IMR-90 (cell line): ENCODE measurements around the gene ZNF268. TPM values are rescaled to one million over a fixed set of nuclear protein-coding genes. Genes with fewer than 3 reads are reported as not detected.

Source experiments
- ATAC-seq: fragments of 200-7000 bp; cut with Tn5 transposase; 2 replicates; pipeline ENCODE4 v1.9.1; 2020; ENCODE audit warnings: low read depth, mild to moderate bottlenecking, moderate library complexity
- BruUV-seq: library from RNA; stranded (reverse); fragments of 400-500 nt; replicated peaks from 2 replicates; lab custom pipeline; 2021; lab: Mats Ljungman, UMichigan
- CTCF ChIA-PET: fragments of 300-600 bp; formaldehyde crosslinking; extraction: SDS; loops from one replicate; lab custom pipeline; 2021; ENCODE audit warnings: antibody characterized with exemption; lab: Yijun Ruan, JAX
- POLR2A ChIA-PET: fragments of 300-600 bp; sonication (Branson Sonifier 250); formaldehyde crosslinking; loops from one replicate; lab custom pipeline; 2022; ENCODE audit warnings: antibody characterized with exemption; ENCODE audit not compliant: unreplicated experiment; lab: Charles Lee
- DNase-seq: peaks from one replicate; pipeline ENCODE4 v3.0.0; 2013
- H2AFZ ChIP-seq: replicated peaks from 2 replicates; pipeline ENCODE3; 2013; ENCODE audit warnings: low read length, mild to moderate bottlenecking; ENCODE audit not compliant: poor library complexity
- H2AK5ac ChIP-seq: 2 replicates; pipeline ENCODE4 v1.6.1; 2013; ENCODE audit warnings: low read depth, low read length, inconsistent platforms
- H2AK9ac ChIP-seq: replicated peaks from 2 replicates; pipeline ENCODE3; 2013; ENCODE audit warnings: mild to moderate bottlenecking, low read depth, low read length, moderate library complexity; ENCODE audit not compliant: poor library complexity
- H2BK120ac ChIP-seq: 2 replicates; pipeline ENCODE4 v1.6.1; 2013; ENCODE audit warnings: low read depth, low read length, inconsistent platforms
- H2BK15ac ChIP-seq: 3 replicates; pipeline ENCODE4 v1.6.1; 2013; ENCODE audit warnings: low read depth, low read length, inconsistent platforms
- H2BK20ac ChIP-seq: 2 replicates; pipeline ENCODE4 v1.6.1; 2013; ENCODE audit warnings: low read depth, mild to moderate bottlenecking, inconsistent platforms, low read length, moderate library complexity
- H2BK5ac ChIP-seq: 2 replicates; pipeline ENCODE4 v1.6.1; 2013; ENCODE audit warnings: mild to moderate bottlenecking, low read depth, low read length, inconsistent platforms; ENCODE audit not compliant: poor library complexity, severe bottlenecking
- H3K14ac ChIP-seq: replicated peaks from 2 replicates; pipeline ENCODE4 v1.6.1; 2013; ENCODE audit warnings: low read depth, low read length, inconsistent platforms
- H3K18ac ChIP-seq: 2 replicates; pipeline ENCODE4 v1.6.1; 2013; ENCODE audit warnings: low read depth, low read length, control low read depth
- H3K23ac ChIP-seq: 2 replicates; pipeline ENCODE4 v1.6.1; 2013; ENCODE audit warnings: low read depth, low read length, inconsistent platforms
- H3K27ac ChIP-seq: 2 replicates; pipeline ENCODE4 v1.5.1; 2013; ENCODE audit warnings: mild to moderate bottlenecking, control low read depth, low read length; ENCODE audit not compliant: insufficient read depth
- H3K27me3 ChIP-seq: 2 replicates; pipeline ENCODE4 v1.6.1; 2013; ENCODE audit warnings: low read length; ENCODE audit not compliant: control insufficient read depth, insufficient read depth
- H3K36me3 ChIP-seq: 2 replicates; pipeline ENCODE4 v1.6.1; 2013; ENCODE audit warnings: low read length, mixed read lengths; ENCODE audit not compliant: control insufficient read depth, insufficient read depth
- H3K4ac ChIP-seq: 2 replicates; pipeline ENCODE4 v1.6.1; 2013; ENCODE audit warnings: low read depth, low read length, inconsistent platforms
- H3K4me1 ChIP-seq: 2 replicates; pipeline ENCODE4 v1.6.1; 2013; ENCODE audit warnings: low read length, mixed read lengths; ENCODE audit not compliant: control insufficient read depth, insufficient read depth
- H3K4me2 ChIP-seq: 2 replicates; pipeline ENCODE4 v1.6.1; 2013; ENCODE audit warnings: low read depth, mild to moderate bottlenecking, control low read depth, low read length, moderate library complexity
- H3K4me3 ChIP-seq: 2 replicates; pipeline ENCODE4 v1.5.1; 2013; ENCODE audit warnings: low read depth, mild to moderate bottlenecking, control low read depth, low read length, moderate library complexity; ENCODE audit not compliant: insufficient read depth
- H3K56ac ChIP-seq: 2 replicates; pipeline ENCODE4 v1.6.1; 2013; ENCODE audit warnings: low read length, inconsistent platforms; ENCODE audit not compliant: insufficient read depth; ENCODE audit errors: extremely low read depth
- H3K79me1 ChIP-seq, 2 experiments: 2 replicates each; pipeline ENCODE4 v1.6.1; 2013; ENCODE audit warnings: low read length in 2 of 2, inconsistent platforms in 1 of 2, low read depth in 1 of 2
- H3K9ac ChIP-seq: 2 replicates; pipeline ENCODE4 v1.6.1; 2013; ENCODE audit warnings: low read depth, low read length, control low read depth
- H3K9me1 ChIP-seq: 2 replicates; pipeline ENCODE4 v1.6.1; 2013; ENCODE audit warnings: low read length, inconsistent platforms; ENCODE audit not compliant: insufficient read depth
- H3K9me3 ChIP-seq: 2 replicates; pipeline ENCODE4 v1.6.1; 2013; ENCODE audit warnings: low read length; ENCODE audit not compliant: control insufficient read depth, insufficient read depth
- H4K20me1 ChIP-seq: 2 replicates; pipeline ENCODE4 v1.6.1; 2013; ENCODE audit warnings: low read length, inconsistent platforms; ENCODE audit not compliant: insufficient read depth
- H4K5ac ChIP-seq: 2 replicates; pipeline ENCODE4 v1.6.1; 2013; ENCODE audit warnings: mild to moderate bottlenecking, low read depth, low read length, control low read depth
- H4K8ac ChIP-seq, 2 experiments: 2 replicates each; pipeline ENCODE4 v1.6.1; 2013; ENCODE audit warnings: low read depth in 2 of 2, low read length in 2 of 2, control low read depth in 1 of 2, inconsistent platforms in 1 of 2
- H4K91ac ChIP-seq: 2 replicates; pipeline ENCODE4 v1.6.1; 2013; ENCODE audit warnings: low read depth, low read length, inconsistent platforms; ENCODE audit not compliant: insufficient read depth
- CEBPB ChIP-seq: IDR thresholded peaks from 2 replicates; pipeline ENCODE4 v1.6.1; 2012; ENCODE audit warnings: low read depth, low read length, improper control_type of control experiment
- CHD1 ChIP-seq: IDR thresholded peaks from 2 replicates; pipeline ENCODE4 v1.6.1; 2012; ENCODE audit warnings: low read depth, low read length, improper control_type of control experiment
- CTCF ChIP-seq: conservative IDR thresholded peaks from 2 replicates; pipeline ENCODE4 v1.5.1; 2012; ENCODE audit warnings: mild to moderate bottlenecking, low read depth, low read length, improper control_type of control experiment
- FOS ChIP-seq: fragments of 150-350 bp; IDR thresholded peaks from 2 replicates; pipeline ENCODE4 v1.6.1; 2016; ENCODE audit warnings: low read depth, low read length
- MAZ ChIP-seq: IDR thresholded peaks from 2 replicates; pipeline ENCODE4 v1.6.1; 2012; ENCODE audit warnings: low read depth, mild to moderate bottlenecking, low read length, improper control_type of control experiment, moderate library complexity, borderline replicate concordance
- MXI1 ChIP-seq: IDR thresholded peaks from 2 replicates; pipeline ENCODE4 v1.6.1; 2012; ENCODE audit warnings: low read depth, mild to moderate bottlenecking, low read length, moderate library complexity, borderline replicate concordance
- NFE2L2 ChIP-seq: fragments of 150-350 bp; IDR thresholded peaks from 2 replicates; pipeline ENCODE4 v1.6.1; 2016; ENCODE audit warnings: low read depth, mild to moderate bottlenecking, low read length
- RCOR1 ChIP-seq: IDR thresholded peaks from 2 replicates; pipeline ENCODE4 v1.6.1; 2012; ENCODE audit warnings: mild to moderate bottlenecking, low read length, improper control_type of control experiment; ENCODE audit not compliant: insufficient replicate concordance
- RFX5 ChIP-seq: IDR thresholded peaks from 2 replicates; pipeline ENCODE4 v1.8.0; 2012; ENCODE audit warnings: low read depth, mild to moderate bottlenecking, low read length, moderate library complexity
- SMC3 ChIP-seq: fragments of 150-350 bp; IDR thresholded peaks from 2 replicates; pipeline ENCODE4 v1.6.1; 2016; ENCODE audit warnings: low read depth, mild to moderate bottlenecking, antibody characterized with exemption, low read length, moderate library complexity
- WGBS, 2 experiments: methylation state at CpG; one replicate each; pipeline versions ENCODE4 v1.1.5 to v1.1.7; 2013; ENCODE audit warnings: missing lambda C conversion rate in 2 of 2; ENCODE audit not compliant: insufficient read length in 1 of 2; ENCODE audit errors: extremely low coverage in 2 of 2; 5-methylcytosine and 5-hydroxymethylcytosine counted together
- dilution Hi-C: fragments of 300-500 bp; cut with HindIII; formaldehyde crosslinking; loops from one replicate; pipeline ENCODE4 v1.14.3; 2018; ENCODE audit warnings: low sequenced_read_pairs; ENCODE audit not compliant: unreplicated experiment
- in situ Hi-C: fragments of 300-500 bp; cut with MboI; formaldehyde crosslinking; loops from 3 replicates; pipeline ENCODE4 v1.14.3; 2019; ENCODE audit warnings: low sequenced_read_pairs, inconsistent platforms, mixed read lengths
- intact Hi-C: fragments of 100-400 bp; cut with micrococcal nuclease; formaldehyde crosslinking; loops from 2 replicates; pipeline ENCODE4 v1.10.0; 2022
- polyA plus RNA-seq, 3 experiments: library from polyadenylated mRNA; depleted of rRNA; stranded (reverse); fragments of >200 nt; gene quantifications; 2 replicates each; pipeline ENCODE4 v1.2.3, GENCODE V29; 2012; ENCODE audit warnings: low replicate concordance in 1 of 3
- total RNA-seq: library from RNA; depleted of rRNA; stranded (reverse); fragments of >200 nt; gene quantifications from 2 replicates; pipeline ENCODE4 v1.2.3, GENCODE V29; 2012
- TF ChIP-seq, protein P1 (sequence below): fragments of 150-350 bp; IDR thresholded peaks from 2 replicates; pipeline ENCODE4 v1.6.1; 2016; ENCODE audit warnings: low read depth, mild to moderate bottlenecking, low read length, moderate library complexity, borderline replicate concordance

Gene ZNF268
- total and polyA plus RNA-seq, 2 of the 4 experiments (the other 2 are of a cell fraction) = 6.7 to 54.5 TPM

- POLR2A ChIA-PET = no interaction called here
- dilution Hi-C loops = no loop called here
- ATAC-seq = no peak
- Histone ChIP-seq H3K9ac (no peak overlapping the region), H2AK5ac (no peak overlapping the region), H3K4me3 (no peak overlapping the region), H3K4me1 (no peaks in the 10 kb centered on the region), H3K27me3 (no peaks in the 10 kb centered on the region), H3K18ac (no peak overlapping the region), H2BK120ac (no peak overlapping the region), H3K4ac (no peak overlapping the region), H3K9me3 (peaks cover 79% of the 10 kb centered on the region), H3K14ac (no peak overlapping the region), H3K56ac (no peak overlapping the region), H4K5ac (no peak overlapping the region), H3K23ac (no peak overlapping the region), H3K27ac (no peak overlapping the region), H2AK9ac (no peak overlapping the region), H3K9me1 (no peaks in the 10 kb centered on the region), H3K79me1 (peaks cover 0 to 8% of the 10 kb centered on the region in 2 experiments; a peak in 2 of 4 replicates), H4K20me1 (no peaks in the 10 kb centered on the region), H4K91ac (no peak overlapping the region), H3K36me3 (peaks cover 82% of the 10 kb centered on the region), H4K8ac (no peak overlapping the region), H2BK5ac (no peak overlapping the region), H3K4me2 (no peak overlapping the region), H2BK20ac (no peak overlapping the region), H2BK15ac (no peak overlapping the region), H2AFZ (no peak overlapping the region)
- in situ Hi-C loops = no loop called here
- BruUV-seq = no TSS peak
- CTCF ChIA-PET = interaction anchor here (0.7 kb wide), 1 partner anchor 20 kb away, joined by 3 read pairs; no protein-coding TSS in a partner anchor
- TF ChIP-seq RCOR1 (no peak), CHD1 (no peak), CEBPB (no peak), SMC3 (no peak), RFX5 (no peak), MAZ (no peak), MXI1 (no peak), NFE2L2 (no peak), CTCF (no peak), FOS (no peak)
- TF ChIP-seq, protein P1, sequence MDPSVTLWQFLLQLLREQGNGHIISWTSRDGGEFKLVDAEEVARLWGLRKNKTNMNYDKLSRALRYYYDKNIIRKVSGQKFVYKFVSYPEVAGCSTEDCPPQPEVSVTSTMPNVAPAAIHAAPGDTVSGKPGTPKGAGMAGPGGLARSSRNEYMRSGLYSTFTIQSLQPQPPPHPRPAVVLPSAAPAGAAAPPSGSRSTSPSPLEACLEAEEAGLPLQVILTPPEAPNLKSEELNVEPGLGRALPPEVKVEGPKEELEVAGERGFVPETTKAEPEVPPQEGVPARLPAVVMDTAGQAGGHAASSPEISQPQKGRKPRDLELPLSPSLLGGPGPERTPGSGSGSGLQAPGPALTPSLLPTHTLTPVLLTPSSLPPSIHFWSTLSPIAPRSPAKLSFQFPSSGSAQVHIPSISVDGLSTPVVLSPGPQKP = no peak
- no peak for DNase-seq
- no CpG with 5 or more reads among the region's 2 CpGs for WGBS, 2 experiments
- intact Hi-C loops = no loop called here
Observed at GRCh38 chr12:133190176-133190575, 8.9 kb downstream of the ZNF268 start.
